ENCODE data around the gene ALMS1.

GRCh38 chr2:73594251-73594650, 208.6 kb downstream of the ALMS1 start:
- TF ChIP-seq CTCF (conservative IDR thresholded peaks at IDR 0.05) (no peak), ZFX (IDR thresholded peaks at IDR 0.05) (no peak)
